Heart left ventricle (tissue), 13 donors: ENCODE data around the gene CTSF.

ENCODE experiments used
- POLR2A ChIP-seq, 2 donors: fragments of 450-650 bp; IDR thresholded peaks; one replicate each; pipeline ENCODE4 v1.6.1; 2017; ENCODE audit warnings: antibody characterized with exemption in 2 of 2, mild to moderate bottlenecking in 2 of 2, moderate library complexity in 2 of 2
- TF ChIP-seq, protein P1 (sequence below), 12 donors: fragments of 200-600 bp; sonication (generic) in 4 of 12; IDR thresholded peaks; one replicate each; pipeline versions ENCODE4 v1.5.0 to v1.8.0; 2018 to 2022; ENCODE audit warnings: antibody characterized with exemption in 12 of 12, mild to moderate bottlenecking in 5 of 12
- donor health status: ischemic (EF 13 %, LVEDD 7.1; RV severe dilation, severe dysfunction).
- donor health status: DM: no; HTN: yes; CAD: no.
- donor health status: DM: no; HTN: no; CAD: no.
- donor health status: ischemic (EF 25% LVEDD 6.9; RV normal size, moderate dysfunction).
- donor health status: ischemic (EF 25% LVEDD 5.7; RV mildly dilated, moderate dysfunction).
- donor health status: ischemic (EF 35%, LVEDD 5.7; RV mildly dilated, moderate dysfunction).
- donor health status: nonischemic (EF 11% LVEDD 7.7; RV severe dilation, severe dysfunction).
- donor health status: DM: yes; HTN: yes; CAD: no.
- donor health status: PGD.
- donor health status: ischemic (EF 29% LVEDD 5.4; RV normal size, mild dysfunction).
- donor health status: nonischemic (EF 23%, LVEDD 6.1; RV moderate dilation, normal function).

DNA sequence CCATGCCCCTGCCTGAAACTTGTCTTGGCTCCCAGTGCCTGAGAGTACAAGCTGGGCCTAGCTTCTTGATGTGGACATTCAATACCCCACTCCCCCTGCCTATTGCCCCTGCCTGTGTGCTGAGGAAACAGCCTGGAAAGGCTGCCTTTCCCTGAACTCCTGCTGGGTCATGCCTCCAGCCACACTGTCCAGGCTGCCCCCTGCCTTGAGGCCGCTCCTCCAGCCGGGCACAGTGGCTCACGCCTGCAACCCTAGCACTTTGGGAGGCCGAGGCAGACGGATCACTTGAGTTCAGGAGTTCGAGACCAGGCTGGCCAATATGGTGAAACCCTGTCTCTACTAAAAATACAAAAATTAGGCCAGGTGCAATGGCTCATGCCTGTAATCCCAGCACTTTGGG lies 34.7 kb upstream of the CTSF start:
- TF ChIP-seq, protein P1, sequence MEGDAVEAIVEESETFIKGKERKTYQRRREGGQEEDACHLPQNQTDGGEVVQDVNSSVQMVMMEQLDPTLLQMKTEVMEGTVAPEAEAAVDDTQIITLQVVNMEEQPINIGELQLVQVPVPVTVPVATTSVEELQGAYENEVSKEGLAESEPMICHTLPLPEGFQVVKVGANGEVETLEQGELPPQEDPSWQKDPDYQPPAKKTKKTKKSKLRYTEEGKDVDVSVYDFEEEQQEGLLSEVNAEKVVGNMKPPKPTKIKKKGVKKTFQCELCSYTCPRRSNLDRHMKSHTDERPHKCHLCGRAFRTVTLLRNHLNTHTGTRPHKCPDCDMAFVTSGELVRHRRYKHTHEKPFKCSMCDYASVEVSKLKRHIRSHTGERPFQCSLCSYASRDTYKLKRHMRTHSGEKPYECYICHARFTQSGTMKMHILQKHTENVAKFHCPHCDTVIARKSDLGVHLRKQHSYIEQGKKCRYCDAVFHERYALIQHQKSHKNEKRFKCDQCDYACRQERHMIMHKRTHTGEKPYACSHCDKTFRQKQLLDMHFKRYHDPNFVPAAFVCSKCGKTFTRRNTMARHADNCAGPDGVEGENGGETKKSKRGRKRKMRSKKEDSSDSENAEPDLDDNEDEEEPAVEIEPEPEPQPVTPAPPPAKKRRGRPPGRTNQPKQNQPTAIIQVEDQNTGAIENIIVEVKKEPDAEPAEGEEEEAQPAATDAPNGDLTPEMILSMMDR (IDR thresholded peaks at IDR 0.05), result no peak
- no peak for TF ChIP-seq POLR2A (IDR thresholded peaks at IDR 0.05)
